ENCODE measurements around the gene ANKRD27.

GRCh38 chr19:32691952-32692726 is 17.2 kb upstream of the ANKRD27 start:
- no peak for TF ChIP-seq RCOR1 (conservative IDR thresholded peaks at IDR 0.05; ENCODE audit: low read depth, low read length)
- TF ChIP-seq TAF1 (IDR thresholded peaks at IDR 0.05; ENCODE audit: borderline replicate concordance, low read depth, low read length) = no peak
- TF ChIP-seq SUZ12 (IDR thresholded peaks at IDR 0.05; ENCODE audit: unreplicated experiment) = no peak
- TF ChIP-seq EP300 (IDR thresholded peaks at IDR 0.05; ENCODE audit: borderline replicate concordance in 1 of 2, control insufficient read depth in 1 of 2, low read depth in 2 of 2, low read length in 2 of 2) = no peak
- no peak for TF ChIP-seq SMC3 (IDR thresholded peaks at IDR 0.05; ENCODE audit: borderline replicate concordance, low read length)
- no peak for TF ChIP-seq CTCF (IDR thresholded peaks at IDR 0.05 in 2 of 3, conservative IDR thresholded peaks at IDR 0.05 in 1 of 3; ENCODE audit: control insufficient read depth in 2 of 3, extremely low read depth in 1 of 3, insufficient read depth in 1 of 3, low read depth in 3 of 3, low read length in 3 of 3)

Measured in GM12878 (cell line).